Erythroblast (primary cell): ENCODE measurements around the gene UBXN1.

Experiments
- GATA1 ChIP-seq: IDR thresholded peaks from 2 replicates; pipeline ENCODE4 v1.6.1; 2011; ENCODE audit warnings: low read depth, mild to moderate bottlenecking, control low read depth, low read length, moderate library complexity
- POLR2A ChIP-seq: IDR thresholded peaks from 2 replicates; pipeline ENCODE4 v1.6.1; 2011; ENCODE audit warnings: mild to moderate bottlenecking, low read length

DNA sequence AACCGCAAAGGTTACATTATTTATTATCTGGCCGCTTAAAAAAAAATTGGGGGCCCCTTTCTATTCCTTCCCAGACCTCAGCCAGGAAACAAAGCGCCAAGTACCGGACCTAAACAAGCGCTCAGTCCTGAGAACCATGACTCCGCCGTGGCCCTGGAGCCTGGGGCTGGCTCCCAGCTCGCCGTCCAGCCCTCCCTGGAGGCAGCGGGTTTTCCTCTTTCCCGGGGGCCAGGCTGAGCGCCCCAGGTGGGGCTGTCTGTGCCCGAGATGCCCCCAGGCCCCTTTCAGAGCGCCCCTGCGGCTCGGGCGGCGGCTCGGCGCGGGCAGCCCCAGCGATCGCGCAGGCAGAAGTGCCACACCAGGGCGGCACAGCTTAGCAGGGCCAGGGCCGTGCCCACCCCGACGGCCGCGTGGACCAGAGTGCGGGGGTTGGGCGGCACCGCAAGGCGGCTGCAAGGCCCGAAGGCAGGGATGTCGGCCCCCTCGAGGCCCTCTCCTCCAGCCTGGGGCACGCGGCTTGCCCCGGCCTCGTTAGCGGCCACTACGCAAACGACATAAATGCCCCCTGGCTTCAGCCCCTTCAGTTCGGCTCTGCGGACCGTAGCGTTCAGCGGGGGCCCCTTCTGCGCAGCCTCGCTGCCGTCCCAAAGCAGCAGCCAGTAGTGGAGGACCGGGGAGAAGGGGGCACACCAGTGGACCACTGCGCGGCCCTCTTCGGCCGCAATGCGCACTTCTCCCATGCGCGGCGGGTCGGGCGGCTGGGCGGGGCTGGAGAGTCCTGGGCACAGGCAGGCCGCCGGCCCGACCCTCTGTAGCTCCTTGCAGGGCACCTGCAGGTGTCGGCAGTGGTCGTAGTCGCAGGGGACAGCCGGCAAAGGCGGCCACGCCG is 8.9 kb upstream of the UBXN1 start:
- no peak for TF ChIP-seq POLR2A
- no peak for TF ChIP-seq GATA1
